ENCODE results near the gene TMEM115. TPM values are rescaled to one million over a fixed set of nuclear protein-coding genes. Genes with fewer than 3 reads are reported as not detected.

TMEM115 gene
- total and polyA plus RNA-seq, 2 of the 13 experiments (the other 11 are each of a cell fraction or from before 2014, with no cell fraction given), result 22.1 to 30.7 TPM

DNA sequence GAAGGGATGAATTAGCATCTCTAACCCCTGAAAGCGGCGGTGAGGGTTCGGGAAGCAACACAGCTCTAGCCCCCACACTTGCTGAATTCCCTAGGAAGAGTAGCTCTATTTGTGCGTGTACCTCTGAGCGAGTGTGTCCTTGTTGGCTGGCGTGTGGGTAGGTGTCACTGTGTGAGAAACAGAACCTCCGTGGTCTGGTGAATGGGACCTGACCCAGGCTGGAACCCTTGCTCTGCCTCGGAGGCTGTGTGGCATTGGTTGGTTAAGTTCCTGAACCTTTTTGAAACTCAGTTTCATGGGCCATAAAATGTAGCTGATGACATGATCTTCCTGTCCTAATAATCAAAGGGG lies 414 bp upstream of the TMEM115 start (continued):
- TF ChIP-seq, protein P1, sequence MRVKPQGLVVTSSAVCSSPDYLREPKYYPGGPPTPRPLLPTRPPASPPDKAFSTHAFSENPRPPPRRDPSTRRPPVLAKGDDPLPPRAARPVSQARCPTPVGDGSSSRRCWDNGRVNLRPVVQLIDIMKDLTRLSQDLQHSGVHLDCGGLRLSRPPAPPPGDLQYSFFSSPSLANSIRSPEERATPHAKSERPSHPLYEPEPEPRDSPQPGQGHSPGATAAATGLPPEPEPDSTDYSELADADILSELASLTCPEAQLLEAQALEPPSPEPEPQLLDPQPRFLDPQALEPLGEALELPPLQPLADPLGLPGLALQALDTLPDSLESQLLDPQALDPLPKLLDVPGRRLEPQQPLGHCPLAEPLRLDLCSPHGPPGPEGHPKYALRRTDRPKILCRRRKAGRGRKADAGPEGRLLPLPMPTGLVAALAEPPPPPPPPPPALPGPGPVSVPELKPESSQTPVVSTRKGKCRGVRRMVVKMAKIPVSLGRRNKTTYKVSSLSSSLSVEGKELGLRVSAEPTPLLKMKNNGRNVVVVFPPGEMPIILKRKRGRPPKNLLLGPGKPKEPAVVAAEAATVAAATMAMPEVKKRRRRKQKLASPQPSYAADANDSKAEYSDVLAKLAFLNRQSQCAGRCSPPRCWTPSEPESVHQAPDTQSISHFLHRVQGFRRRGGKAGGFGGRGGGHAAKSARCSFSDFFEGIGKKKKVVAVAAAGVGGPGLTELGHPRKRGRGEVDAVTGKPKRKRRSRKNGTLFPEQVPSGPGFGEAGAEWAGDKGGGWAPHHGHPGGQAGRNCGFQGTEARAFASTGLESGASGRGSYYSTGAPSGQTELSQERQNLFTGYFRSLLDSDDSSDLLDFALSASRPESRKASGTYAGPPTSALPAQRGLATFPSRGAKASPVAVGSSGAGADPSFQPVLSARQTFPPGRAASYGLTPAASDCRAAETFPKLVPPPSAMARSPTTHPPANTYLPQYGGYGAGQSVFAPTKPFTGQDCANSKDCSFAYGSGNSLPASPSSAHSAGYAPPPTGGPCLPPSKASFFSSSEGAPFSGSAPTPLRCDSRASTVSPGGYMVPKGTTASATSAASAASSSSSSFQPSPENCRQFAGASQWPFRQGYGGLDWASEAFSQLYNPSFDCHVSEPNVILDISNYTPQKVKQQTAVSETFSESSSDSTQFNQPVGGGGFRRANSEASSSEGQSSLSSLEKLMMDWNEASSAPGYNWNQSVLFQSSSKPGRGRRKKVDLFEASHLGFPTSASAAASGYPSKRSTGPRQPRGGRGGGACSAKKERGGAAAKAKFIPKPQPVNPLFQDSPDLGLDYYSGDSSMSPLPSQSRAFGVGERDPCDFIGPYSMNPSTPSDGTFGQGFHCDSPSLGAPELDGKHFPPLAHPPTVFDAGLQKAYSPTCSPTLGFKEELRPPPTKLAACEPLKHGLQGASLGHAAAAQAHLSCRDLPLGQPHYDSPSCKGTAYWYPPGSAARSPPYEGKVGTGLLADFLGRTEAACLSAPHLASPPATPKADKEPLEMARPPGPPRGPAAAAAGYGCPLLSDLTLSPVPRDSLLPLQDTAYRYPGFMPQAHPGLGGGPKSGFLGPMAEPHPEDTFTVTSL (CRISPR knock-in tag; IDR thresholded peaks at IDR 0.05; ENCODE audit: borderline replicate concordance), result 0 out of 2 replicates have a peak, but pooled peaks have one; percentile 25
- peak; percentile 12; the same call in 1 of the 2 replicates for TF ChIP-seq ZNF343 (CRISPR knock-in tag; IDR thresholded peaks at IDR 0.05)
- TF ChIP-seq, protein P2, sequence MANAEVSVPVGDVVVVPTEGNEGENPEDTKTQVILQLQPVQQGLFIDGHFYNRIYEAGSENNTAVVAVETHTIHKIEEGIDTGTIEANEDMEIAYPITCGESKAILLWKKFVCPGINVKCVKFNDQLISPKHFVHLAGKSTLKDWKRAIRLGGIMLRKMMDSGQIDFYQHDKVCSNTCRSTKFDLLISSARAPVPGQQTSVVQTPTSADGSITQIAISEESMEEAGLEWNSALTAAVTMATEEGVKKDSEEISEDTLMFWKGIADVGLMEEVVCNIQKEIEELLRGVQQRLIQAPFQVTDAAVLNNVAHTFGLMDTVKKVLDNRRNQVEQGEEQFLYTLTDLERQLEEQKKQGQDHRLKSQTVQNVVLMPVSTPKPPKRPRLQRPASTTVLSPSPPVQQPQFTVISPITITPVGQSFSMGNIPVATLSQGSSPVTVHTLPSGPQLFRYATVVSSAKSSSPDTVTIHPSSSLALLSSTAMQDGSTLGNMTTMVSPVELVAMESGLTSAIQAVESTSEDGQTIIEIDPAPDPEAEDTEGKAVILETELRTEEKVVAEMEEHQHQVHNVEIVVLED (CRISPR knock-in tag; IDR thresholded peaks at IDR 0.05; ENCODE audit: borderline replicate concordance), result peak; percentile 3; the same call in 1 of the 2 replicates
- peak; percentile 0; the same call in 1 of the 2 replicates for TF ChIP-seq ZSCAN9 (CRISPR knock-in tag; IDR thresholded peaks at IDR 0.05; ENCODE audit: borderline replicate concordance)
- TF ChIP-seq SRSF1 (optimal IDR thresholded peaks at IDR 0.05; ENCODE audit: low read depth, low read length), result peak; percentile 10
- TF ChIP-seq ZNF569 (CRISPR knock-in tag; IDR thresholded peaks at IDR 0.05; ENCODE audit: borderline replicate concordance), result 0 out of 2 replicates have a peak, but pooled peaks have one; percentile 13
- TF ChIP-seq ZNF788 (CRISPR knock-in tag; IDR thresholded peaks at IDR 0.05; ENCODE audit: borderline replicate concordance), result 0 out of 2 replicates have a peak, but pooled peaks have one; percentile 2
- TF ChIP-seq CREM (IDR thresholded peaks at IDR 0.05), result peak; percentile 85; the same call in 1 of the 2 replicates
- no peak for TF ChIP-seq CREM (CRISPR knock-in tag; IDR thresholded peaks at IDR 0.05)
- TF ChIP-seq, protein P3, sequence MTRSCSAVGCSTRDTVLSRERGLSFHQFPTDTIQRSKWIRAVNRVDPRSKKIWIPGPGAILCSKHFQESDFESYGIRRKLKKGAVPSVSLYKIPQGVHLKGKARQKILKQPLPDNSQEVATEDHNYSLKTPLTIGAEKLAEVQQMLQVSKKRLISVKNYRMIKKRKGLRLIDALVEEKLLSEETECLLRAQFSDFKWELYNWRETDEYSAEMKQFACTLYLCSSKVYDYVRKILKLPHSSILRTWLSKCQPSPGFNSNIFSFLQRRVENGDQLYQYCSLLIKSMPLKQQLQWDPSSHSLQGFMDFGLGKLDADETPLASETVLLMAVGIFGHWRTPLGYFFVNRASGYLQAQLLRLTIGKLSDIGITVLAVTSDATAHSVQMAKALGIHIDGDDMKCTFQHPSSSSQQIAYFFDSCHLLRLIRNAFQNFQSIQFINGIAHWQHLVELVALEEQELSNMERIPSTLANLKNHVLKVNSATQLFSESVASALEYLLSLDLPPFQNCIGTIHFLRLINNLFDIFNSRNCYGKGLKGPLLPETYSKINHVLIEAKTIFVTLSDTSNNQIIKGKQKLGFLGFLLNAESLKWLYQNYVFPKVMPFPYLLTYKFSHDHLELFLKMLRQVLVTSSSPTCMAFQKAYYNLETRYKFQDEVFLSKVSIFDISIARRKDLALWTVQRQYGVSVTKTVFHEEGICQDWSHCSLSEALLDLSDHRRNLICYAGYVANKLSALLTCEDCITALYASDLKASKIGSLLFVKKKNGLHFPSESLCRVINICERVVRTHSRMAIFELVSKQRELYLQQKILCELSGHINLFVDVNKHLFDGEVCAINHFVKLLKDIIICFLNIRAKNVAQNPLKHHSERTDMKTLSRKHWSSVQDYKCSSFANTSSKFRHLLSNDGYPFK (CRISPR knock-in tag; IDR thresholded peaks at IDR 0.05; ENCODE audit: borderline replicate concordance), result no peak
- no peak for TF ChIP-seq ZNF737 (CRISPR knock-in tag; IDR thresholded peaks at IDR 0.05; ENCODE audit: borderline replicate concordance)
- peak; percentile 1; the same call in 1 of the 2 replicates for TF ChIP-seq HIVEP1 (CRISPR knock-in tag; IDR thresholded peaks at IDR 0.05)
- TF ChIP-seq PAX8 (CRISPR knock-in tag; IDR thresholded peaks at IDR 0.05; ENCODE audit: borderline replicate concordance), result 0 out of 2 replicates have a peak, but pooled peaks have one; percentile 15
- no peak for TF ChIP-seq ZSCAN25 (CRISPR knock-in tag; IDR thresholded peaks at IDR 0.05)

All from HepG2 (cell line).